ENCODE results near the gene CACNA1S. TPM values are rescaled to one million over a fixed set of nuclear protein-coding genes. Genes with fewer than 3 reads are reported as not detected.

The CACNA1S gene
- total and polyA plus RNA-seq, 8 donors, result under 0.01 to 0.18 TPM; not detected in 6

- peak; percentile 67 to 89 for DNase-seq
- peaks cover 0 to 7% (median 3%) of the 10 kb centered on the region in 4 donors for H3K4me1 ChIP-seq
- H3K36me3 ChIP-seq, result no peaks in the 10 kb centered on the region
- H3K27ac ChIP-seq, result no peak overlapping the region
- 25 to 39% (median 27%) methylated on average over 9 to 13 of the region's 13 CpGs for WGBS, 5 donors
- no peaks in the 10 kb centered on the region for H3K9me3 ChIP-seq
- no peak overlapping the region for H3K4me3 ChIP-seq
- intact Hi-C loops (cut with DNase I; ENCODE audit: low total_unique reads), result loop anchor here (5.0 kb wide), 1 partner anchor 71 kb away; no protein-coding TSS in a partner anchor
- H3K27me3 ChIP-seq, result no peaks in the 10 kb centered on the region
- TF ChIP-seq POLR2AphosphoS5 (IDR thresholded peaks at IDR 0.05) (no peak), EP300 (IDR thresholded peaks at IDR 0.05) (no peak), CTCF (IDR thresholded peaks at IDR 0.05) (peak in 5 of 7 experiments; percentile 71 to 93 (median 79))
Measured at GRCh38 chr1:201042779-201043461, 69.3 kb downstream of the CACNA1S start.

GRCh38 chr1:201041011-201041410 lies 71.2 kb downstream of the CACNA1S start:
- WGBS, 5 donors, result 86 to 100% (median 94%) methylated on average over 2 of the region's 2 CpGs
- Histone ChIP-seq H3K9me3 (no peaks in the 10 kb centered on the region), H3K27me3 (no peaks in the 10 kb centered on the region), H3K36me3 (no peaks in the 10 kb centered on the region), H3K4me1 (peaks cover 0 to 7% (median 3%) of the 10 kb centered on the region in 4 donors), H3K4me3 (no peak overlapping the region), H3K27ac (no peak overlapping the region)
- intact Hi-C loops (cut with DNase I; ENCODE audit: low total_unique reads), result loop anchor here (5.0 kb wide), 1 partner anchor 69 kb away; no protein-coding TSS in a partner anchor
- TF ChIP-seq POLR2AphosphoS5 (IDR thresholded peaks at IDR 0.05) (no peak), POLR2A (IDR thresholded peaks at IDR 0.05) (no peak), CTCF (IDR thresholded peaks at IDR 0.05) (no peak), EP300 (IDR thresholded peaks at IDR 0.05) (no peak)
- no peak for DNase-seq

GRCh38 chr1:201039876-201040275 lies 72.3 kb downstream of the CACNA1S start:
- Histone ChIP-seq H3K36me3 (no peaks in the 10 kb centered on the region), H3K4me1 (peaks cover 0 to 7% (median 3%) of the 10 kb centered on the region in 4 donors), H3K27ac (no peak overlapping the region), H3K27me3 (no peaks in the 10 kb centered on the region), H3K4me3 (no peak overlapping the region), H3K9me3 (no peaks in the 10 kb centered on the region)
- 70 to 100% (median 80%) methylated on average over 1 to 5 of the region's 5 CpGs for WGBS, 5 donors
- DNase-seq, result no peak
- TF ChIP-seq POLR2A (IDR thresholded peaks at IDR 0.05), result no peak
- TF ChIP-seq EP300 (IDR thresholded peaks at IDR 0.05), result no peak
- TF ChIP-seq CTCF (IDR thresholded peaks at IDR 0.05), result no peak
- intact Hi-C loops (cut with DNase I; ENCODE audit: low total_unique reads), result loop anchor here (5.0 kb wide), 2 partner anchors 68 to 418 kb away; partner anchors contain the start of gene KIF14

GRCh38 chr1:201039418-201039817 lies 72.8 kb downstream of the CACNA1S start:
- H3K36me3 ChIP-seq, result no peaks in the 10 kb centered on the region
- intact Hi-C loops (cut with DNase I; ENCODE audit: low total_unique reads), result loop anchor here (5.0 kb wide), 1 partner anchor 417 kb away; the partner anchor contains the start of gene KIF14
- H3K27ac ChIP-seq, result no peak overlapping the region
- H3K4me1 ChIP-seq, result peaks cover 0 to 7% (median 3%) of the 10 kb centered on the region in 4 donors
- H3K4me3 ChIP-seq, result no peak overlapping the region
- 84 to 100% (median 90%) methylated on average over 2 of the region's 2 CpGs for WGBS, 5 donors
- TF ChIP-seq CTCF (IDR thresholded peaks at IDR 0.05) (no peak), POLR2A (IDR thresholded peaks at IDR 0.05) (no peak), POLR2AphosphoS5 (IDR thresholded peaks at IDR 0.05) (no peak), EP300 (IDR thresholded peaks at IDR 0.05) (no peak)
- DNase-seq, result no peak
- H3K27me3 ChIP-seq, result no peaks in the 10 kb centered on the region
- no peaks in the 10 kb centered on the region for H3K9me3 ChIP-seq
